Esophagus squamous epithelium (tissue), 5 donors: ENCODE results near the gene ANKMY2. TPM values are rescaled to one million over a fixed set of nuclear protein-coding genes. Genes with fewer than 3 reads are reported as not detected.

ENCODE experiments used
- DNase-seq: peaks from one replicate; lab custom pipeline; 2025; lab: John Stamatoyannopoulos, UW
- H3K27ac ChIP-seq, 4 donors: fragments of 200-600 bp; sonication (generic); one replicate each; pipeline ENCODE4 v1.5.1; 2016 to 2019; ENCODE audit warnings: mild to moderate bottlenecking in 1 of 4
- H3K27me3 ChIP-seq, 4 donors: fragments of 200-600 bp; sonication (generic); 1 replicate in 3 of 4; 2 replicates in 1 of 4; pipeline versions ENCODE4 v1.5.1 to v1.6.0; 2017 to 2021; ENCODE audit warnings: antibody characterized with exemption in 1 of 4
- H3K36me3 ChIP-seq, 3 donors: fragments of 200-600 bp; sonication (generic); one replicate each; pipeline ENCODE4 v1.5.1; 2016 to 2019
- H3K4me1 ChIP-seq, 3 donors: fragments of 200-600 bp; sonication (generic); one replicate each; pipeline ENCODE4 v1.5.1; 2017 to 2019
- H3K4me3 ChIP-seq, 4 donors: fragments of 200-600 bp; sonication (generic); 1 replicate in 3 of 4; 2 replicates in 1 of 4; pipeline ENCODE4 v1.5.1; 2016 to 2019; ENCODE audit warnings: mild to moderate bottlenecking in 2 of 4, moderate library complexity in 1 of 4
- H3K9me3 ChIP-seq, 3 donors: fragments of 200-600 bp; sonication (generic); one replicate each; pipeline ENCODE4 v1.5.1; 2016 to 2019
- POLR2A ChIP-seq, 4 donors: fragments of 450-650 bp; IDR thresholded peaks; one replicate each; pipeline ENCODE4 v1.6.1; 2017; ENCODE audit warnings: antibody characterized with exemption in 4 of 4, mild to moderate bottlenecking in 4 of 4, moderate library complexity in 3 of 4
- WGBS, 2 donors: methylation state at CpG; one replicate each; pipeline ENCODE4 v1.1.5; 2018; 5-methylcytosine and 5-hydroxymethylcytosine counted together
- intact Hi-C: fragments of 100-400 bp; cut with DNase I; formaldehyde crosslinking; loops from one replicate; pipeline ENCODE4 v1.15.0; 2022
- total RNA-seq, 4 donors: library from RNA; depleted of rRNA; stranded (reverse); fragments of >200 nt; gene quantifications; one replicate each; pipeline ENCODE4 v1.1.0, GENCODE V29; 2016
- TF ChIP-seq, protein P1 (sequence below), 6 experiments: fragments of 450-650 bp in 4 of 6; fragments of 200-600 bp in 2 of 6; sonication (generic) in 2 of 6; IDR thresholded peaks; one replicate each; pipeline ENCODE4 v1.5.1; 2016 to 2019; ENCODE audit warnings: antibody characterized with exemption in 6 of 6, mild to moderate bottlenecking in 4 of 6, moderate library complexity in 4 of 6
- donor health status: DM: yes; HTN: yes; CAD: no.

Gene ANKMY2
- total RNA-seq, 4 donors from 2014 or later = 3.8 to 13.4 (median 7.0) TPM

DNA sequence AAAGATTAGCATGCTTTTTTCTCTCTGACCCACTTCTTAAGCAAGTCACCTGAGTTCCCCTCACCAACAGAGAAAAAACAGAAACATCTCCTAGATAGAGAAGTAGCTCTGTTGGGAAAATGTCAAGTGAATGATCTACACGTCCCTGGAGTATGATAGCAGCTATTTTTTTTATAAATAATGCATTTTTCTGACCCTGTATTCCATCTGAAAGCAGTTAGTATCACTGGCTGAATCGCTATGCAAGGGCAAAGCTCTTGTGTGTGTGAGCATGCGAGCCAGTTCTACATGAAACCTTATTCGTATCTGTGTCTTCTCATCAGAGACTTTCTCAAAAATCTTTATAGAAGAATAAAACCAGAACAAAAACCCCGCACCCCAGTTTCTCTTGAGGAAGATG, 8.2 kb downstream of the ANKMY2 start:
- TF ChIP-seq, protein P1, sequence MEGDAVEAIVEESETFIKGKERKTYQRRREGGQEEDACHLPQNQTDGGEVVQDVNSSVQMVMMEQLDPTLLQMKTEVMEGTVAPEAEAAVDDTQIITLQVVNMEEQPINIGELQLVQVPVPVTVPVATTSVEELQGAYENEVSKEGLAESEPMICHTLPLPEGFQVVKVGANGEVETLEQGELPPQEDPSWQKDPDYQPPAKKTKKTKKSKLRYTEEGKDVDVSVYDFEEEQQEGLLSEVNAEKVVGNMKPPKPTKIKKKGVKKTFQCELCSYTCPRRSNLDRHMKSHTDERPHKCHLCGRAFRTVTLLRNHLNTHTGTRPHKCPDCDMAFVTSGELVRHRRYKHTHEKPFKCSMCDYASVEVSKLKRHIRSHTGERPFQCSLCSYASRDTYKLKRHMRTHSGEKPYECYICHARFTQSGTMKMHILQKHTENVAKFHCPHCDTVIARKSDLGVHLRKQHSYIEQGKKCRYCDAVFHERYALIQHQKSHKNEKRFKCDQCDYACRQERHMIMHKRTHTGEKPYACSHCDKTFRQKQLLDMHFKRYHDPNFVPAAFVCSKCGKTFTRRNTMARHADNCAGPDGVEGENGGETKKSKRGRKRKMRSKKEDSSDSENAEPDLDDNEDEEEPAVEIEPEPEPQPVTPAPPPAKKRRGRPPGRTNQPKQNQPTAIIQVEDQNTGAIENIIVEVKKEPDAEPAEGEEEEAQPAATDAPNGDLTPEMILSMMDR (IDR thresholded peaks at IDR 0.05) = no peak
- TF ChIP-seq POLR2A (IDR thresholded peaks at IDR 0.05) = no peak
- H3K4me3 ChIP-seq = no peak overlapping the region
- no peak for DNase-seq
- H3K36me3 ChIP-seq = no peaks in the 10 kb centered on the region
- intact Hi-C loops = no loop called here
- WGBS, 2 donors = 60 to 61% methylated on average over 5 of the region's 5 CpGs
- H3K4me1 ChIP-seq = peaks cover 4 to 44% (median 5%) of the 10 kb centered on the region in 3 donors
- H3K27ac ChIP-seq = peak overlapping the region in 1 of 4 donors; percentile 56
- no peaks in the 10 kb centered on the region for H3K27me3 ChIP-seq
- no peaks in the 10 kb centered on the region for H3K9me3 ChIP-seq

DNA sequence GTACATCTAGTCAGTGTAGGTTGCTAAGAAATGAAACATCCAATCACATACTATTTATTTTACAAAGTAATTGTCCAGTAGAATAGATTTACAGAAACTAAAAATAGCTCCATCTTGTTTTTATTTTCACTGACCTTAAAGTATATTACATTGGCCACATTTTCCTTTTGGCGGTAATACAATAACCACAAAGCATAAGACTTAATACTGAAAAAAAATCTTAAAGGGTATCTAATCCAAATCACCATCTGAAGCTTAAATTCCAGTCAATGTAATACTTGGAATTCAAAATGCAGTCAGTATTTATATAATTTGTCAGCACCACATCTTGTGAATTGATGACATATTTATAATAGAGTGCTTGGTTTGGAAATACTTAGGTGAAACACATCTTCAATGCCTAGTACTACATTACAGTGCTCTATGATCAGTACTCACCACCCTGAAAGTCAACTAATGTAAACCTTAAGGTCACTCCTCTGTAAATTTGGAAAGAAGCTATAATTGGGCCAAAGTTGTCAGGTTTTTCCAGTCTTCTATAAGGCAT, 8.9 kb downstream of the ANKMY2 start:
- Histone ChIP-seq H3K4me3 (no peak overlapping the region), H3K36me3 (no peaks in the 10 kb centered on the region), H3K4me1 (peaks cover 4 to 44% (median 5%) of the 10 kb centered on the region in 3 donors), H3K27me3 (no peaks in the 10 kb centered on the region), H3K9me3 (no peaks in the 10 kb centered on the region), H3K27ac (peak overlapping the region in 1 of 4 donors; percentile 56)
- intact Hi-C loops = no loop called here
- no peak for TF ChIP-seq POLR2A (IDR thresholded peaks at IDR 0.05)
- TF ChIP-seq, protein P1 (IDR thresholded peaks at IDR 0.05) = no peak
- 73 to 83% methylated on average over 1 of the region's 1 CpG for WGBS, 2 donors
- DNase-seq = no peak

DNA sequence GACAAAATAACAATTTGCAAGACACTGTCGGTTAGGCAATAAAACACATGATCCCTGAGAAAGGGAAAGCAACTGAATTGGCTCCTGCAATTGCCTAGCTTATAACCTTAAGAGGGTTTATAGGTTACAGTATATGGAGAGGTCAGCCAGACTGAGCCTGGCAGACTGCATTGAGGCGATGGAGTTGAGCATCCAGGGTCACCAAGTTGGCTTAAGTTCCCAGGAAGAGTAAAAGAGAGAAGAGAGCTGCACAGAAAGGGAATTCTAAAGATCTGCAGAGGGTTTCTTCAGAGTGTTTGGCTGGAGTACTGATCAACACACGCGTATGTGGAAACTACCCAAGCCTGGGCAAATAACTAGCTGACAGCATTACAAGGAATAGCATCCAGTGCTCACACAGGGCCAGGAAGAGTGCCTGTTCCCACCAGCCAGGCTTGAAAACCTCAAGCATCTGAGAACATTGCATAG, 11.2 kb downstream of the ANKMY2 start:
- TF ChIP-seq, protein P1 (IDR thresholded peaks at IDR 0.05) = no peak
- TF ChIP-seq POLR2A (IDR thresholded peaks at IDR 0.05) = no peak
- H3K4me1 ChIP-seq = peaks cover 4 to 44% (median 5%) of the 10 kb centered on the region in 3 donors
- no peak overlapping the region for H3K4me3 ChIP-seq
- H3K27ac ChIP-seq = peak overlapping the region in 1 of 4 donors; percentile 60
- H3K9me3 ChIP-seq = no peaks in the 10 kb centered on the region
- H3K27me3 ChIP-seq = no peaks in the 10 kb centered on the region
- 75% methylated on average over 4 of the region's 4 CpGs for WGBS, 2 donors
- no peak for DNase-seq
- H3K36me3 ChIP-seq = peaks cover 0 to 5% (median 0%) of the 10 kb centered on the region in 3 donors
- intact Hi-C loops = no loop called here

DNA sequence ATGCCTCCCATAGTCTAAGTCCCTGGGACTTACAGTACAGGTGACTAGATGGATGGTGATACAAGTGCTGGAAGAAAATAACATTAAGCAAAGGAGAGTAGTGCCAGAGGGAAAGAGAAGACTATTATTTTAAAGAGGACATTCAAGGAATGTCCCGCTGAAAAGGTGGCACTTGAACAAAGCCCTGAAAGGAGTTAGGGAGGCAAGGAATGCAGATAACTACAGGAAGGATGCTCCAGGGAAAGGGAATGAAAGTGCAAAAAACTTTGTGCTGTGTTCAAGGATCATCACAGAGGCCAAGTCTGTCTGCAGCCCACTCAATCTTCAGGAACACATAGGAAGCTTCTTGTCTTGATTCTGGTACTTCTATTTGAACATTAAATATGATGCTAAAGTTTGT, 14.9 kb downstream of the ANKMY2 start:
- Histone ChIP-seq H3K27me3 (no peaks in the 10 kb centered on the region), H3K9me3 (no peaks in the 10 kb centered on the region), H3K4me3 (no peak overlapping the region), H3K36me3 (peaks cover 0 to 20% (median 0%) of the 10 kb centered on the region in 3 donors), H3K27ac (no peak overlapping the region), H3K4me1 (peaks cover 0 to 12% (median 0%) of the 10 kb centered on the region in 3 donors)
- intact Hi-C loops = no loop called here
- WGBS, 2 donors = 84 to 100% methylated on average over 1 of the region's 1 CpG
- no peak for DNase-seq
- no peak for TF ChIP-seq POLR2A (IDR thresholded peaks at IDR 0.05)
- TF ChIP-seq, protein P1 (IDR thresholded peaks at IDR 0.05) = no peak

DNA sequence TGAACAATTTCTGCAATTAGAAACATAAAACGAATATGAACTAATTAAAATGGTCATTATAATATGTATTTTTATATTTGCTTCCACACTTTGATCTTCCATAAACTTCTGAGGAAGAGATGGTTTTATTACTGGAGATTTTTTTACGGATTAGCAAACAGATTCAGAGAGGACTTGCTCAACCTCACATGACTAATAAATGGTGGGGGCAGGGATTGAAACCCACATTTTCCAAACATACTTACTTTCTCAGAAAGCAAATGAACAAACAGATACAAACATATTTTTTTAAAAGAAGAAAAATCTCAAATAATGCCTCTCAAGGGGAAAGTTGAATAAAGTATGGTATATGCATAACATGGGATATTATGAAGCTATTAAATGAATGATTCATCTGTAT, 18.3 kb downstream of the ANKMY2 start:
- intact Hi-C loops = no loop called here
- DNase-seq = no peak
- H3K27ac ChIP-seq = no peak overlapping the region
- no peak overlapping the region for H3K4me3 ChIP-seq
- 67 to 72% methylated on average over 2 of the region's 2 CpGs for WGBS, 2 donors
- no peaks in the 10 kb centered on the region for H3K27me3 ChIP-seq
- H3K9me3 ChIP-seq = no peaks in the 10 kb centered on the region
- H3K36me3 ChIP-seq = peaks cover 0 to 53% (median 3%) of the 10 kb centered on the region in 3 donors
- H3K4me1 ChIP-seq = no peaks in the 10 kb centered on the region
- TF ChIP-seq, protein P1 (IDR thresholded peaks at IDR 0.05) = no peak
- no peak for TF ChIP-seq POLR2A (IDR thresholded peaks at IDR 0.05)
